Calu3 (cell line): ENCODE measurements around the gene TCAP. TPM values are rescaled to one million over a fixed set of nuclear protein-coding genes. Genes with fewer than 3 reads are reported as not detected.

Experiments
- BruUV-seq: library from RNA; stranded (reverse); fragments of 400-500 nt; replicated peaks from 2 replicates; lab custom pipeline; 2021; lab: Mats Ljungman, UMichigan
- CTCF ChIA-PET: fragments of 300-600 bp; sonication (Branson Sonifier 250); formaldehyde crosslinking; loops from one replicate; lab custom pipeline; 2022; ENCODE audit warnings: antibody characterized with exemption; lab: Charles Lee
- DNase-seq: peaks from one replicate; pipeline ENCODE4 v3.0.0; 2022
- H3K27ac Mint-ChIP-seq: one replicate; pipeline ENCODE4 v1.8.0; 2022; ENCODE audit warnings: mixed read lengths; ENCODE audit not compliant: unreplicated experiment
- H3K27me3 Mint-ChIP-seq: one replicate; pipeline ENCODE4 v1.8.0; 2022; ENCODE audit warnings: mixed read lengths; ENCODE audit not compliant: unreplicated experiment
- H3K36me3 Mint-ChIP-seq: one replicate; pipeline ENCODE4 v1.8.0; 2022; ENCODE audit warnings: mild to moderate bottlenecking, moderate library complexity, mixed read lengths; ENCODE audit not compliant: insufficient read depth, unreplicated experiment
- H3K4me1 Mint-ChIP-seq: one replicate; pipeline ENCODE4 v1.8.0; 2022; ENCODE audit warnings: mild to moderate bottlenecking, low read depth, mixed read lengths; ENCODE audit not compliant: unreplicated experiment
- H3K4me3 Mint-ChIP-seq: one replicate; pipeline ENCODE4 v1.8.0; 2022; ENCODE audit warnings: mild to moderate bottlenecking, low read depth, moderate library complexity, mixed read lengths; ENCODE audit not compliant: unreplicated experiment
- H3K9me3 Mint-ChIP-seq: one replicate; pipeline ENCODE4 v1.8.0; 2022; ENCODE audit warnings: low read depth, mixed read lengths; ENCODE audit not compliant: unreplicated experiment
- CTCF ChIP-seq: fragments of 200-600 bp; IDR thresholded peaks from one replicate; pipeline ENCODE4 v1.8.0; 2022; ENCODE audit warnings: antibody characterized with exemption; ENCODE audit not compliant: unreplicated experiment
- intact Hi-C: fragments of 100-400 bp; cut with micrococcal nuclease; formaldehyde crosslinking; loops from one replicate; pipeline ENCODE4 v1.10.0; 2022; ENCODE audit not compliant: unreplicated experiment
- total RNA-seq: library from RNA; stranded (reverse); gene quantifications from 2 replicates; pipeline ENCODE4 v1.2.3, GENCODE V29; 2022

TCAP gene
- total RNA-seq, 1 experiment from 2014 or later, result 51.5 TPM

GRCh38 chr17:39658346-39658745, 6.8 kb upstream of the TCAP start:
- Mint-ChIP-seq H3K27ac (no peak overlapping the region), H3K27me3 (no peaks in the 10 kb centered on the region), H3K9me3 (no peaks in the 10 kb centered on the region), H3K4me3 (no peak overlapping the region), H3K4me1 (peaks cover 22% of the 10 kb centered on the region), H3K36me3 (peaks cover 89% of the 10 kb centered on the region)
- CTCF ChIA-PET, result interaction anchor here (0.5 to 161.2 kb wide), 11 partner anchors 32 to 818 kb away, joined by 3 to 42089 read pairs (median 13); partner anchors contain the start of genes ERBB2, GRB7, GSDMA and GSDMB
- BruUV-seq, result no TSS peak
- DNase-seq, result no peak
- no peak for TF ChIP-seq CTCF
- intact Hi-C loops, result no loop called here

GRCh38 chr17:39658760-39659159, 6.4 kb upstream of the TCAP start:
- no peak for DNase-seq
- Mint-ChIP-seq H3K36me3 (peaks cover 89% of the 10 kb centered on the region), H3K27me3 (no peaks in the 10 kb centered on the region), H3K9me3 (no peaks in the 10 kb centered on the region), H3K27ac (no peak overlapping the region), H3K4me3 (no peak overlapping the region), H3K4me1 (peaks cover 22% of the 10 kb centered on the region)
- intact Hi-C loops, result no loop called here
- no peak for TF ChIP-seq CTCF
- no TSS peak for BruUV-seq
- CTCF ChIA-PET, result interaction anchor here (0.6 to 161.2 kb wide), 9 partner anchors 32 to 308 kb away, joined by 3 to 42089 read pairs (median 254); partner anchors contain the start of genes ERBB2, GRB7, GSDMA and GSDMB

GRCh38 chr17:39659279-39660010, 5.7 kb upstream of the TCAP start:
- CTCF ChIA-PET, result interaction anchor here (0.5 to 161.2 kb wide), 12 partner anchors 39 to 1897 kb away, joined by 3 to 42089 read pairs (median 7); partner anchors contain the start of genes ERBB2, GRB7, GSDMA and GSDMB
- no peaks in the 10 kb centered on the region for H3K9me3 Mint-ChIP-seq

GRCh38 chr17:39660011-39660360, 5.2 kb upstream of the TCAP start:
- Mint-ChIP-seq H3K27ac (no peak overlapping the region), H3K27me3 (no peaks in the 10 kb centered on the region), H3K4me3 (no peak overlapping the region), H3K36me3 (peaks cover 92% of the 10 kb centered on the region), H3K9me3 (no peaks in the 10 kb centered on the region), H3K4me1 (peaks cover 32% of the 10 kb centered on the region)
- no peak for DNase-seq
- intact Hi-C loops, result no loop called here
- BruUV-seq, result no TSS peak
- CTCF ChIA-PET, result interaction anchor here (0.5 to 161.2 kb wide), 12 partner anchors 39 to 1898 kb away, joined by 3 to 42089 read pairs (median 7); partner anchors contain the start of genes ERBB2, GRB7, GSDMA and GSDMB
- TF ChIP-seq CTCF, result no peak

More at GRCh38 chr17:39659279-39660010, 5.7 kb upstream of the TCAP start:
- intact Hi-C loops, result no loop called here
- DNase-seq, result peak; percentile 83
- H3K4me1 Mint-ChIP-seq, result peaks cover 26% of the 10 kb centered on the region
- BruUV-seq, result no TSS peak
- H3K4me3 Mint-ChIP-seq, result no peak overlapping the region
- no peak overlapping the region for H3K27ac Mint-ChIP-seq
- peaks cover 92% of the 10 kb centered on the region for H3K36me3 Mint-ChIP-seq
- TF ChIP-seq CTCF, result no peak
- no peaks in the 10 kb centered on the region for H3K27me3 Mint-ChIP-seq
